ENCODE measurements around the gene SH3PXD2B. TPM values are rescaled to one million over a fixed set of nuclear protein-coding genes. Genes with fewer than 3 reads are reported as not detected.

SH3PXD2B gene
- total and polyA plus RNA-seq, 2 of the 13 experiments (the other 11 are each of a cell fraction or from before 2014, with no cell fraction given), result 3.4 to 4.6 TPM

GRCh38 chr5:172322028-172322965 lies 132.0 kb downstream of the SH3PXD2B start:
- in situ Hi-C loops (cut with HindIII; ENCODE audit: extremely low pct_ligation_motif_present, low pct_unique_long_range_greater_than_20kb) (no loop called here), intact Hi-C loops (cut with micrococcal nuclease; ENCODE audit: unreplicated experiment) (loop anchor here (10.0 kb wide), 1 partner anchor 363 kb away; no protein-coding TSS in a partner anchor)
- H4K20me1 ChIP-seq (ENCODE audit: insufficient read depth, low read length), result no peaks in the 10 kb centered on the region
- peak overlapping the region; percentile 62 for H2AFZ ChIP-seq (ENCODE audit: low read length)
- ATAC-seq (peak; percentile 82), DNase-seq (ENCODE audit: low spot score) (peak; percentile 15), FAIRE-seq (no peak)
- 0 out of 2 replicates have a peak overlapping the region, but pooled peaks have one; percentile 22 for H3K9ac ChIP-seq (ENCODE audit: insufficient read depth, low read depth, low read length)
- H3K4me2 ChIP-seq (ENCODE audit: low read depth, low read length), result peak overlapping the region; percentile 41
- H3K79me2 ChIP-seq (ENCODE audit: insufficient read depth, low read length), result no peaks in the 10 kb centered on the region
- ChIA-PET POLR2A (no interaction called here), CTCF (ENCODE audit: low intra/inter-chr PET ratio, low total read pairs) (no interaction called here)
- H3K36me3 ChIP-seq (replicated peaks in 1 of 2; ENCODE audit: control insufficient read depth in 1 of 2, insufficient read depth in 2 of 2, low read length in 2 of 2), result no peaks in the 10 kb centered on the region
- H3K27ac ChIP-seq (ENCODE audit: extremely low read length, insufficient read depth, low read length), result no peak overlapping the region
- peak overlapping the region in 1 of 3 experiments; percentile 15; a peak in 1 of 6 replicates for H3K4me3 ChIP-seq (replicated peaks in 1 of 3; ENCODE audit: insufficient read depth in 1 of 3, low read depth in 2 of 3, low read length in 3 of 3)
- H3K4me1 ChIP-seq (ENCODE audit: insufficient read depth, low read length), result 0 out of 2 replicates have a peak, but pooled peaks cover 8% of the 10 kb centered on the region
- TF ChIP-seq ZNF737 (CRISPR knock-in tag; IDR thresholded peaks at IDR 0.05; ENCODE audit: borderline replicate concordance), result no peak
- peak; percentile 35; the same call in 1 of the 2 replicates for TF ChIP-seq GABPB1 (CRISPR knock-in tag; IDR thresholded peaks at IDR 0.05)
- TF ChIP-seq ZNF230 (CRISPR knock-in tag; IDR thresholded peaks at IDR 0.05), result no peak
- TF ChIP-seq MYPOP (CRISPR knock-in tag; IDR thresholded peaks at IDR 0.05), result no peak
- no peak for TF ChIP-seq CBX1 (IDR thresholded peaks at IDR 0.05; ENCODE audit: low read depth)
- no peak for TF ChIP-seq THYN1 (CRISPR knock-in tag; IDR thresholded peaks at IDR 0.05; ENCODE audit: borderline replicate concordance, low read depth)
- peak; percentile 65; the same call in 1 of the 2 replicates for TF ChIP-seq ZNF646 (CRISPR knock-in tag; IDR thresholded peaks at IDR 0.05)
- TF ChIP-seq ELF1 (CRISPR knock-in tag; IDR thresholded peaks at IDR 0.05), result peak; percentile 58
- TF ChIP-seq ZNF263 (CRISPR knock-in tag; IDR thresholded peaks at IDR 0.05), result 0 out of 2 replicates have a peak, but pooled peaks have one; percentile 15
- TF ChIP-seq ZNF512 (CRISPR knock-in tag; IDR thresholded peaks at IDR 0.05), result peak; percentile 79; the same call in 1 of the 2 replicates
- TF ChIP-seq GABPA (IDR thresholded peaks at IDR 0.05; ENCODE audit: low read depth, low read length), result no peak
- TF ChIP-seq GABPA (CRISPR knock-in tag; IDR thresholded peaks at IDR 0.05; ENCODE audit: low read depth), result peak; percentile 74
- peak; percentile 53; the same call in 1 of the 2 replicates for TF ChIP-seq ETV5 (CRISPR knock-in tag; IDR thresholded peaks at IDR 0.05; ENCODE audit: borderline replicate concordance)
- no peaks in the 10 kb centered on the region for H3K27me3 ChIP-seq (ENCODE audit: control insufficient read depth in 1 of 2, insufficient read depth in 2 of 2, low read length in 2 of 2)
- 37% methylated on average over 9 of the region's 9 CpGs for WGBS (ENCODE audit: low lambda C conversion rate)
- no TSS peak for BruUV-seq (replicated peaks)
- no peaks in the 10 kb centered on the region for H3K9me3 ChIP-seq (ENCODE audit: low read length)
